IPS DF 4.7 (cell line): ENCODE measurements around the gene SFMBT1.

Experiments
- DNase-seq: peaks from one replicate; pipeline ENCODE4 v3.0.0-alpha.2; 2013; ENCODE audit warnings: low spot score; ENCODE audit errors: extremely low read depth

The SFMBT1 gene, protein sequence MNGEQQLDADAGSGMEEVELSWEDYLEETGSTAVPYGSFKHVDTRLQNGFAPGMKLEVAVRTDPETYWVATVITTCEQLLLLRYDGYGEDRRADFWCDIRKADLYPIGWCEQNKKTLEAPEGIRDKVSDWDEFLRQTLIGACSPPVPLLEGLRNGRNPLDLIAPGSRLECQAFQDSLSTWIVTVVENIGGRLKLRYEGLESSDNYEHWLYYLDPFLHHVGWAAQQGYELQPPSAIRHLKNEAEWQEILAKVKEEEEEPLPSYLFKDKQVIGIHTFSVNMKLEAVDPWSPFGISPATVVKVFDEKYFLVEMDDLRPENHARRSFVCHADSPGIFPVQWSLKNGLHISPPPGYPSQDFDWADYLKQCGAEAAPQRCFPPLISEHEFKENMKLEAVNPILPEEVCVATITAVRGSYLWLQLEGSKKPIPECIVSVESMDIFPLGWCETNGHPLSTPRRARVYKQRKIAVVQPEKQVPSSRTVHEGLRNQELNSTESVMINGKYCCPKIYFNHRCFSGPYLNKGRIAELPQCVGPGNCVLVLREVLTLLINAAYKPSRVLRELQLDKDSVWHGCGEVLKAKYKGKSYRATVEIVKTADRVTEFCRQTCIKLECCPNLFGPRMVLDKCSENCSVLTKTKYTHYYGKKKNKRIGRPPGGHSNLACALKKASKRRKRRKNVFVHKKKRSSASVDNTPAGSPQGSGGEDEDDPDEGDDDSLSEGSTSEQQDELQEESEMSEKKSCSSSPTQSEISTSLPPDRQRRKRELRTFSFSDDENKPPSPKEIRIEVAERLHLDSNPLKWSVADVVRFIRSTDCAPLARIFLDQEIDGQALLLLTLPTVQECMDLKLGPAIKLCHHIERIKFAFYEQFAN

DNA sequence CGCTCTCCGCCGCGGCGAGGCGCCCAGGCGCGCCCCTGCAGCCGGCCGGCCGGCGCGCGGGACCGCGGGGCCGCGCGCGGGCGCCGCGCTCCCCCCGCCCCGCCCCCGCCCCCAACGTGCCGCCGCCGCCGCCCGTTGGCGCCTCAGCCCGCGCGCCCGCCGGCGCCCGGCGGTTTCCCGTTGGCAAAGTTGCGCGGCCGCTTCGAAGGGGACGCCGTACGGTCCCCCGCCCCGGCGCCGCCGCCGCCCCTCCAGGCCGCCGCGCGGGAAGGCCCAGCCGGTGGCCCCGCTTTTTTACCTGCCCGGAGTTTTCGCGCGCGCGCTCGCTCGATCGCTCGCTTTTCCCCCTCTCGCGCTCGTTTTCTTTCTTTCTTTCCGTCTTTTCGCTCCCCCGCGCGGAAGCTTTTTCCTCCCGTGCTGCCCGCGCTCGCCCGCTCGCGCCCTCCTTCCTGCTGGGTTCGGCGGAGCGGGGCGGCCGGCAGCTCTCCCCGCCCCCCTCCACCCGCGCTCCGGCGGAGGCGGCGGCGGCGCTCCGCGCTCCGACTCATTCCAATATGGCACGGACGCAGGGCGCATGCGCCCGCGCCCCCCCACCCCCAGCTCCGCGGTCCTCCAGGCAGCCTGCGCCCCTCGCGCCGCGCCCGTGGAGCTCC, at the start of gene SFMBT1:
Gene SFMBT1 (minus strand): TSS at position 556 of the 653 bp plus-strand sequence. CDS start 76,945 bp downstream, outside the sequence.
- no peak for DNase-seq

DNA sequence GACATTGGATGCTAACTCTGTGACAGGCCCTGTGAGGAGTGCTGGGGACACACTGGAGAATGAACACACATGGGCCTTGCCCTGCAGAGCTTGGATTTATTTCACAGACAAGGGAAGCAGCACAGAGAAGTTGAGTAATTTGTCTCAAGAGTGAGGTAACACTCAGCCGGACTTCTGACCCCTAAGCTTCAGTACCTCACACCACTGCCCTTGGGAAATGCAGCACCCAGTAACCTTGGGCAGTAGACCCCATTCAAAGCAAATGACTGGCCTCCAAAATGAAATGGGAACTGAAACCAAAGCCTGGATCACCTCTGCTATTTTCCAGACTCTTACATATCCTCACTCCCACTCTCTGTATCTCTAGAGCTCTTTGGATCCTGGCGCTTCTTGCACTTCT, 47.1 kb upstream of the SFMBT1 start:
- no peak for DNase-seq

DNA sequence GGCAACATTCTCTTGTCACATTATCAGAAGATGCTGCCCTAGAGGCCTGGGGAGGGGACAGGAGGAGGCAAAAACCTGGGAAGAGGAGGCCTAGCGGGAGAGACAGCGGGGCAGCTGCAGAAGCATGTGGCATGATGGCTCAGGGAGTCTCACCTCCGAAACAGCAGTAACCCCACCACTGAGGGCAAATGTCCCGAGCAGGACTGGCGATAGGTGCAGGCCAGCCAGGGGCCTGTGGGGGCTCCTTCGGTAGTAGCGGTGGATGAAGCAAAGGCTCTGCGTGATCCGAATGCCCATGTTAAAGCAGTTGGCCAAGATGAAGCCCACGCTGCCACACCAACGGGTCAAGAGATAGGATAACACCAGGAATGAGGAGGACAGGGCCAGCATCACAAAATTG, 46.3 kb upstream of the SFMBT1 start:
- DNase-seq = no peak

DNA sequence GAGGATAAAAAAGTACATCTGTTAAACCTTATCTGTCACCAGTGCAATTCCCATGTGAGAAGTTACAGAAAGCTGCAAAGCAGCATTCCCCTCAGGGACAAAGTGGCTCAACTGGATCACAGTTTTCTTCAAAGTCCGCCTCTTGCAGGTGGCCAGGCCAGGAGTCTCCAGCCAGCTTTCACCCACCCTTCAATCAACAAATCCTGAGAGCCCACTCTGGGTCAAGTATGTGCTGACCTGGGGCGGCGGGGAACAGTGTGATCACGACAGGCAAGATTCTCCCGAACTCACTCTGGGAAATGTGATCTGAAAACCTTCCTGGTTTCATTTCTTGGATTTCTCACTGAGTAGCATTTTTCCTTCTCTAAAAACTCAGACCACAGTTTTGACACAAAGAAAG, 45.1 kb upstream of the SFMBT1 start:
- DNase-seq = no peak

DNA sequence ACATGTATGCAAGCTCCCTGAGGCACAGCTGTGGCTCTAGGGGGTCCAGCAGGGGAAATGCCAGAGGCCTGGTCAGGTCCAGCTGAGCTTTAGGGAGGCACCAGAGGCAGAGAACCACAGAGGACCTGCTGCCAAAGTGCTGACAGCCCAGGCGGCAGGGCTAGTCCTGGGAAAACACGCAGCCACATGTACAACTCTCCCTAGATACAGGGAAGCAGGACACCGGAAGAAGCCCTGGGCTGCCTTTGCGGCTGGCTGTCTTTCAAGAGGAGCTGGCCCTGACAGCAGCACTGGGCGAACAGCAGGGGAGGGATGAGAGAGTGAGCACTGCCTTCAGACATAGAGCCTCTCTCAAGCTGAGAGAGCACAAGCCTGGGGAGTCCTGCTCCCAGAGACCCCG, 43.6 kb upstream of the SFMBT1 start:
- no peak for DNase-seq

DNA sequence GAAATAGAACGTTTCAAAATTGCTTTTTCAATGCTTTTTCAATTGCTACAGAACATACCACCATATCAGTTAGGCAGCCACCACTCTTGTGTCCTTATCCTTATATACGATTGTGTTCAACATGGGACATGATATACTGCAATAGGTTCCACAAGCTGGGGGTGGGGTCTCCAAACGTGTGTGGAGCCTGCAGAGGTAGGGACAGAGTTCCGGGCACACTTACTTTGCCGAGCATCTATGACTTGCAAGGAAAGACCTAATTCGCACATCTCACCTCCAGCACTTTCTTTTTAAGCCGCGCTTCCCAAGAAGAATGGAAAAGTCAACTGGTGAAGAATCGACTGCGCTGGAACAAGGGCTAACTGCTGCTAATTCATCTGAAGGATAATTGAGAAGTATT, 39.6 kb upstream of the SFMBT1 start:
- no peak for DNase-seq

DNA sequence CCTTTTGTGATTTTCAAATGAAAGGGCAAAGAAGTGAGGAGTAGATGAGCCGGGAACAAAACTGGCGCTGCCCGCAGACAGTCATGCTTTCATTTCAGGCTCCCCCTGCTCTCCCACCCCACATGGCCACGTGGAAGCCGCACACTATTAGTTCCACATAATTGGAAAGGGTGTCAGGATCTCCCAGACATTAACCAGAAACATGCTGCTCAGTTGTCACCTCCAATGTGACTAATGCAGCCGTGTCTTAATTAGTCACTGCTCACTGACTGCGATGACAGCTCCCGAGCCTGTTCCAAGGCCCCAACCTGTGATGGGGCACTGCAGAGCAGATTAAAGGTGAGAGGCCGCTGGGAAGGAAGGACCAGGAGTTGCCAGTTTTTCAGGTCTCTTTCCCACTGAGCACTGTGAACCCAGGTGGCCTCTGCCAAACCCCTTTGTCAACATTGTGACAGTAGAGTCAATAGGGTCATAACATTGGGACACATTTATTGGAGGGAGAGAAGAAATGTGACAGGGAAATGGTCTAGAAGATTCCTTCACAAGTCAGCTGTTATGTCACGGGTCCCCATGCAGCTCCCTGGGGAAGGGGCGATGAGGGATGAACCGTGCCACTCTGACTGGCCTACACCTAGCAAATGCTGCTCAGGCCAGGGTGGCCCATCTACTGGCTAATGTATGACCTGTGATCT, 38.6 kb upstream of the SFMBT1 start:
- no peak for DNase-seq

DNA sequence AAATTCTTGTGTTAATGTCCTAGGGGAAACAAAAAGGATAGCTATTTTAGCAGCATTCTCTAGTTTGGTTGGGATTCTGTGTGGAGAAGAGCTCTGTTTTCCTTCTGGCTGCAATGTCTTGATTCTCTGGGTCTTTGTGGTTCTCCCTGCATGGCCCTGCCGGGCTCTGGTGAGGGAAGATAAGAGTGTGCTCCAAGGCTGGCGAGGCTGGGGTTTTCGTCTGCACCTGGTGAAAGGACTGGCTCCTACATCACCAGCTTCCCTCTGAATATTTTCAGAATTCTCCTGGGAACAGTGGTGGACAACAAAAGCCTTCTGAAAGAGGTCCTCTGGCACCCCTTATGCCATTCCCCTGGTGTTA, 38.1 kb upstream of the SFMBT1 start:
- DNase-seq = no peak

DNA sequence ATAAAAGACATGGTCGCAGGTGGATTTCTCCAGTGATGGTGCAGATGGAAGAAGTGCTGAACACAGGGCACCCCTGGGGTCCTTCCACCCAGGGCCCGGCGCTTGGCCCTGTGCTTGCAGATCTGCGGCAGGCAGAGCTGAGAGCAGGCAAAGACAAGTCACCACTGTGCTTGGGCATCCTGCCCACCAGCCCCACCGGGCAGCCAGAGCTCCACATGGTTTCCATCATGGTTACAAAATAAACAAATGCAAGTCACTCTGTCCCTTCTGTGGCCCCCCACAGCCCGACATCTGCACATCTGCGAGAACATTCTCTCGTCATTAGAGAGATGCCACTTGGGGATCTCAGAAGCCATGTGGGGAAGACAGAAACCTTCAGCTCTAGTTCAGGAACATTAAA, 37.6 kb upstream of the SFMBT1 start:
- DNase-seq = no peak

DNA sequence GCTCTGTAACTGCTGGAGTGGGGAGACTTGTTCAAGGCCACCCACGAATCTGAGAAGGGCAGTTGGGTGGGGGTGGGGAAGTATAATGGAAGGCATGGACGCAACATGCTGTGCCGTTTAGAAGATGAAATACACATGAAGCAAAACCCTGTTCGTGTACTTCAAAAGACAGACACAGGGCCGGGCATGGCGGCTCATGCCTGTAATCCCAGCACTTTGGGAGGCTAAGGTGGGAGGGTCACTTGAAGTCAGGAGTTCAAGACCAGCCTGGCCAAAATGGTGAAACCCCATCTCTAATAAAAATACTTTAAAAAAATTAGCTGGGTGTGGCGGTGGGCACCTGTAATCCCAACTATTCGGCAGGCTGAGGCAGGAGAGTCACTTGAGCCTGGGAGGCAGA, 36.9 kb upstream of the SFMBT1 start:
- no peak for DNase-seq

DNA sequence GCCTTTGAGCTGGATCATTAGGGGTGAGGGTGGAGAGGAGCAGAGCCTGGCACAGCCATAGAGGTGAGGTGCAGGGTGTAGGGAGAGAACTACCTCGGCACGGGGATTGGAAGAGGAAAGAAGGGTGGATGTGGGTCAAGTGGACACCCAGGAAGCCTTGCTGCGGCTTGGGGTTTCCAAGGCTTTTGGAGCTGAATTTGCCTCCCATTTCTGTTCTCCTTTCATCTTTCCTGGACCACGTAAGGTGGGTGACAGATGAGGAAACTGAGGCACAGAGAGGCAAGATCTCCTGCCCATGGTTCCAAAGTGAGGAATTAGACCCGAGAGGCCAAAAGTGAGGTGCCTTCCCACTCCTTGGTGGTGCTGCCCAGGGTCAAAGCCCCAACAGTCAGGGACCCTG, 35.4 kb upstream of the SFMBT1 start:
- no peak for DNase-seq

DNA sequence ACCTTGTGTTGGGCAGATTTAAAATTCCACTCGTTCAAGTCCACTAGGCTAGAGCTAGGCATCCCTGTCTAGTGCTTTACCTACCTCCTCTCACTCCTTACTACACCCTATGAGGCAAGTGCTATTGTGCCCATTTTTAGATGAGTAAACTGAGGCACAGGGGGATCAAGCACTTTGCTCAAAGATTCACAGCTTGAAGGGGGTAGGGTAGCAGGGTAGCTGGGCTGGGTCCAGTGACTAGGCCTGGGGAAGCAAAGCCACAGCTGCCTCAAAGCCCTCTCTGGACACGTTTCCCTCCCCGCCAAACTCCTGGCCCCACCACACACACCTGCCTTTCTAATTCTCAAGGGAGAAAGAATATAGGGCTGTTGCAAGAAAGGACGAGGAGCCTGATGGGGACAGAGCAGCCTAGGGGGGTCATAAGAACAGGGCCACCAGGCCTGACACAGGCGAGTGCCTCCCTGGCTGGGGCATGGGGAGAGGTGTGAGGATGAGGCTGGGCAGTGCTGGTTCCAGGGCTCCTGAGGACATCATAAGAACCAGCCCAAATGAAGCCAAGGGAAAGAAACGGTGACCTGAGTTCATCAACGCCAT, 34.8 kb upstream of the SFMBT1 start:
- no peak for DNase-seq

DNA sequence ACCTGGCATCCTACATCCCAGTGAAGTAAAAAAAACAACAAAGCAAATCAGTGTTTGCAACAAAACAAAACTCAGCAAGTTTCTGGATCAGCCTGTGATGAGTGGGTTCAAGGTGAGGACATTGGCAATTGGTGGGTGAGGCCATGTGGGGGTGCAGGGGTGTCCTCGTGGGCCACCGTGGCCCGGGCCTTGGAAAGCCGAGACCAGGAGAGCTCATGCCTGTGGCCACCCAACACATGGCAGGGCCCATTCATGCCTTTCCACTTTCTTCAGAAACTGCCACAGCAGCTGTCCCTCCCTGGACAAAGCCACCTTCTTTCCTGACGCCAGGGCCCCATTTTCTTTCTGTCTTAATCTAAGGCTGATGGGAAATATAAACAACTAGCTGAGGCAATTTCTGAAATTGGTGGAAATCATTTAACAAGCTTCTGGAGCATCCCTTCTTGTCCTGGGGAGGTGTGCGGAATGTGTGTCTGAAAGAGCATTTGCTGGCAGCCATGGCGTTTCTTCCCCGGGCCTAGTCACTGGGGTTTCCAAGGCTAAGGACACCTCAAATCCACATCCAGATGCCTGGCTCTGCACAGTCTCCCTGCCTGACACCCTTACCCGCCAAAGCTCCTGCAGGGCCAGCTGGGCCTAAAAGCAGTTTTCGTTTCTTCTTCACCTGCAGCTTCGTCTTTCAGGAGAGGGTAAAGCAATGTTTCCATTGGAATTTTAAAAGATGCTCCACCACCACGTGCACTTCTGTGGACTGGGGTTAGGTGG, 34.1 kb upstream of the SFMBT1 start:
- no peak for DNase-seq

DNA sequence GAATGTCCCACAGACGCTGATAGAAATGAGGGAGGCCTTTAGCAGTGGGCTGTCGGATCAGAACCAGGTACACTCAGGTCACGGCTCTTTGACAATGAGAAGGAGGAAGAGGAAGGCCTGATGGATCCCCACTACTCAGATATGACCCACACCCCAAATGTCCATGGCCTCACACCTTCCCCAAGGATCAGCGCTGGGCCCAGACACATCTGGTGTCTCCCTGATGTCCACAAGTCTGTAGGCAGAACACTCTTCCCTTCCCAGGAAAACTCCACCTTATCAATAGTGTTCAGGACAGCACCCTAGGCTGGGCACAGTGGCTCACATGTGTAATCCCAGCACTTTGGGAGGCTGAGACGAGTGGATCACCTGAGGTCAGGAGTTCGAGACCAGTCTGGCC, 33.3 kb upstream of the SFMBT1 start:
- no peak for DNase-seq

DNA sequence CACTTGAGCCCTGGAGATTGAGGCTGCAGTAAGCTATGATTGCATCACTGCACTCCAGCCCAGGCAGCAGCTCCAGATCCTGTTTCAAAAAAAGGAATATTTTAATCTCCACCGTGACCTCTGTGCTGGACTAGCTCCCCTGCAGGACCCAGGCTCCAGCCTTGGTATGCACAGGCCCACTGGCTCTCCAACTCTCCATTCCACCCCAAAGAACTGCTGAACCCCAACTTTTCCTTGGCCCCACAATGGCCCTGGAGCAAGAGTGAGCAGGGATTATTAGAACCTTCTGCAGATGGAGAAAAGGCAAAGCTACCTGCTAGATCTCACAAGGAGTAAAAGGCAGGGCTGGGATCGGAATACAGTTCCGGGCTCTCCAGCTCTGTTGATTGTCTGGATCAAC, 32.8 kb upstream of the SFMBT1 start:
- no peak for DNase-seq

DNA sequence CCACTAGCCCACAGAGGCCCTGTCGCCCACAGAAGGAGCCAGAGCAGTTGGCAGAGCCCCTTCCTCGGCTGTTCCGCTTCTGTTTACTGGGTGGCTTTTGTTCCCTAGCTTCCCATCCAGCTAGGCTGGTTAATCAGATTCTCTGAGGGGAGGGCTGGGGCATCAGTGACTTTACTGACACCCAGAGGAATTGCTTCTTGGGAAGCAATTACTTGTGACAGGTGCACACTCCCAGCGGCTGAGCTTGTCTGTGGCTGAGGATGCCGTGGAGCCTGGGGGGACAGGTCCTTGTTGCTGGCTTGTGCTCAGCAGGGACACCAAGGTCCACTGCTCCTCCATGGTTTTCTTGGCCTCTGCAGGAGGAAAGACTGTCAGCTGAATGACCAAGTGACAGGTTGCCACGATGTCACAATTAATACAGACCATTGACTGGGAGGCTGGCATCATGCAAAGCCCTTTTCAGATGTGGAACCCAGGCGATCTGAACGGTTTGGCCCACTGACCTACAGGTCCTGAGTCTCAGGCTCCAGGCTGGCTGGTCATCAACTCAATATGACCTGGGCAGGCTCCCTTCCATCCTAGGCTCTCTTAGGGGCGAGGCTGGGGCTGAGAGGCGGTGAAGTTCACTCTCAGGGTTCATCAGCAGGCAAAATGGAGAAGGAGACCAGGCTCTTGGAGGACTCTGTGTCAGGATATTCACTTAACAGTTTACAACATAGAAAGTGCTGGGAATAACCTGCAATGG, 31.8 kb upstream of the SFMBT1 start:
- no peak for DNase-seq

DNA sequence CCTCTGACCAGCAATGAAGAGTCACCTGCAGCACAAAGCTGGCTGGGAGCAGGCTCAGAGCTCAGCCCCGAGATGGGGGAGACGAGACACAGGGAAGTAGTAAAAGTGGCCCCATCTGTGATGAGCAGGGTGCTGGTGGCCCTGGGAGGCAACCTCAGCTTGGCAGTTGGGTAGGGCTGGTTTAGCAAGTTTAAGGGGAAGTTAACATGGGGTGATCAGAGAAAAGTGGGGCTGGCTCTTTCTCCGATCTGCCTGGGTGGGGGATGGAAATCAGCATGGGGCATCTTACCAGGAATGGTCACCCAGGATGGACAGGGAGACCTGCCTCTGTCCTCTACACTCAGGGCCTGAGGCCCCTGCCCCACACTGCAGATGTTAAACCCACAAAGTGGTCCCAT, 29.9 kb upstream of the SFMBT1 start:
- no peak for DNase-seq

DNA sequence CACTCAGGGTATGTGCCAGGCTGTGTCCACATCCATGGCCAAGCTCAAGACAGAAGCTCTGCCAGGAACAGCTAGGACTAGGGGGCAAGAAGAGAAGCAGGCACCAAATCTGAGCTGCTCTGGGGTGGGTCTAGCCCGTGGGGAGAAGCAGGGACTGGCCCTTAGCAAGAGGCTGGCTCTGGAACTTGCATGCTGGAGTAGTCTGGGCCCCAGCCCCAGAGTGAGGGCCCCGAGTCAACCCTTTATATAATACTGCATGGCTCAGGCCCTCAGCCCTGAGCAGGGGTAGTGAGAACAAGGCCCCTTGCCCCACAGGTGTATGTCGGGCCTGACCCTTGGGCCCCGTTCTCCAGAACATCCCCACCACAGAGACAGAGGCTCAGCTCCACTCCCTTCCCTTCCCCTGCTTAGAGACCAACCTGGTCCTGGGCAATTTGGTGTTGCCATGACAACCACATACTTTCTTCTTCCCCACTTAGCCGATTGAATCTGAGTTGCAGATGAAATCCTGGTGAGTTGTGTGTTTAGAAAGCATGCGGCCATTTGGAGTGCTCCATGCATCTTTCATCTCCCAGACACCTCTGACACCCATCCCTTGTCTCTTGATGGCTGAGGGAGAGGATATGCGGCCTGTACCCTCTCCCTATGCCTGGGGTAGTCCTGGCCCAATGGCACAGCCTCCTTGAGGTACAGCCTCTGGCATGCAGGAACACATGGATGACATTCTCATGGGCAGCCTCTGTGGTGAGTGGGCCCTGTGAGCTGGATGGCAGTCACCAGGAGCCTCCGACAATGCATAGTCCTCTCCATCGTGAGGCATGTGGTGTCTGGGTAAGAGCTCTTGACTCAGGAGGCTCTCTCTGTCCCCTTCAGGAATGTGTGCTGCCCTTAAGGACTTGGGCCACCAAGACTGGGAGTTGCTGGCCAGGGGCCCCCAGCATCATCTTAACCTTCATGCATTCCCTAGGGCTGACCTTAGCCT, 29.2 kb upstream of the SFMBT1 start:
- DNase-seq = no peak

DNA sequence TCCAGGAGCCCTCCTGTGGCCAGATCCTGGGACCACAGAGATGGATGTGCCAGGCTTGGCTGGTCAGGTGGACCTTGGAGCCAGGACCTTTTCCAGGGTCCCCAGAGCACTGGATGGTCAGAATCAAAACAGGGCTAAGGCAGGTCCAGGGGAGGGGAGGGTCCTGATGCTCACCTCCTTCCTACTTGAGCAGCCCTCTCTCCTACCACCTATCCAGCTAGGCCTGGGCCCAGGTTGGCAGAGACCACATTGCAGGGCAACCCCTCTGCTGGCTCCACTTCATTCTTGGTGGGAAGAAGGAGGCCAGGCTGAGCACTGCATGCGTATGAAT, 28.5 kb upstream of the SFMBT1 start:
- DNase-seq = no peak
